ENCODE results near the gene IPCEF1.

The IPCEF1 gene

DNA sequence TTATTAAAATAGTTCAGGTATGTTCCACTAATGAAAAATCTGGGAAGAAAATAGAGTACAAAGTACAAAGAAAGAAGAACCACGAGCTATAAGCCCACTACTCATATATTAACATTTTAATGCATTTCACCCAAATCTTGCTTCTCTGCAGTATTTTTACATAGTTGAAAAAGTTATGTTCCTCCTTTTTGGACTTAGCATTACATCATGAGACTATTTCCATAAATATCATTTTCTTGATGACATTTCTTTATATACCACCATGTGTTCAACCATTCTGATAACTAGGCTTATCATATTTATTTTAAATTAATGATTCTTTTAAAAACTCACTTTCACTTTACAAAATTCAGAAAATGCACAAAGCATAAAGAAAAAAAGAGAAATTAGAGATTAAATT, 3.0 kb downstream of the IPCEF1 start:
- TF ChIP-seq, protein P1, sequence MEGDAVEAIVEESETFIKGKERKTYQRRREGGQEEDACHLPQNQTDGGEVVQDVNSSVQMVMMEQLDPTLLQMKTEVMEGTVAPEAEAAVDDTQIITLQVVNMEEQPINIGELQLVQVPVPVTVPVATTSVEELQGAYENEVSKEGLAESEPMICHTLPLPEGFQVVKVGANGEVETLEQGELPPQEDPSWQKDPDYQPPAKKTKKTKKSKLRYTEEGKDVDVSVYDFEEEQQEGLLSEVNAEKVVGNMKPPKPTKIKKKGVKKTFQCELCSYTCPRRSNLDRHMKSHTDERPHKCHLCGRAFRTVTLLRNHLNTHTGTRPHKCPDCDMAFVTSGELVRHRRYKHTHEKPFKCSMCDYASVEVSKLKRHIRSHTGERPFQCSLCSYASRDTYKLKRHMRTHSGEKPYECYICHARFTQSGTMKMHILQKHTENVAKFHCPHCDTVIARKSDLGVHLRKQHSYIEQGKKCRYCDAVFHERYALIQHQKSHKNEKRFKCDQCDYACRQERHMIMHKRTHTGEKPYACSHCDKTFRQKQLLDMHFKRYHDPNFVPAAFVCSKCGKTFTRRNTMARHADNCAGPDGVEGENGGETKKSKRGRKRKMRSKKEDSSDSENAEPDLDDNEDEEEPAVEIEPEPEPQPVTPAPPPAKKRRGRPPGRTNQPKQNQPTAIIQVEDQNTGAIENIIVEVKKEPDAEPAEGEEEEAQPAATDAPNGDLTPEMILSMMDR (IDR thresholded peaks at IDR 0.05; ENCODE audit: low read depth, low read length) = no peak
- no peak for DNase-seq (ENCODE audit: extremely low read depth, low read depth)

DNA sequence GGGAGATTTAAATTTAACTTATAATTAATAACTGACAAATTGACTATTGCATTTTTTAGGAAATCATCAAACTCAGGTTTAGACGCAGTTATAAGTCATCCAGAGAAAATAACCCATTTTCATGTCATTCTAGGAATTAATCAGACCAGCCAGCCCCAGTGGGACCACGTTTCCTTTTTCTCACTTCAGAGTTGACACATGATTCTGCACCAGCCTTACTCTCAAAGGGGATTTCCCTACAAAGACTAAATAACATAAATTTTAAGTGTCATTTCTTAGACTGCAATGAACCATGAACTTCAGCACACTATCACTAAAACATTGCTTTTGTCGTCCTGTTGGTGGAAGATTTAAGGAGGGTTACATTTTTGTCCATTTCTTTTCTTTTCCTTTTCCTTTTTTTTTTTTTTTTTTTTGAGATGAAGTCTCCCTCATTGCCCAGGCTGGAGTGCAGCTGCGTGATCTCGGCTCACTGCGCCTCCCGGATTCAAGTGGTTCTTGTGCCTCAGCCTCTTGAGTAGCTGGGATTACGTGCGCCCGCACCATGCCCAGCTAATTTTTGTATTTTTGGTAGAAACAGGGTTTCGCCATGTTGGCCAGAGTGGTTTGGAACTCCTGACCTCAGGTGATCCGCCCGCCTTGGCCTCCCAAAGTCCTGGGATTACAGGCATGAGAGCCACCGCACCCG, 3.6 kb downstream of the IPCEF1 start:
- TF ChIP-seq, protein P1 (IDR thresholded peaks at IDR 0.05; ENCODE audit: low read depth, low read length) = no peak
- DNase-seq (ENCODE audit: extremely low read depth, low read depth) = no peak

DNA sequence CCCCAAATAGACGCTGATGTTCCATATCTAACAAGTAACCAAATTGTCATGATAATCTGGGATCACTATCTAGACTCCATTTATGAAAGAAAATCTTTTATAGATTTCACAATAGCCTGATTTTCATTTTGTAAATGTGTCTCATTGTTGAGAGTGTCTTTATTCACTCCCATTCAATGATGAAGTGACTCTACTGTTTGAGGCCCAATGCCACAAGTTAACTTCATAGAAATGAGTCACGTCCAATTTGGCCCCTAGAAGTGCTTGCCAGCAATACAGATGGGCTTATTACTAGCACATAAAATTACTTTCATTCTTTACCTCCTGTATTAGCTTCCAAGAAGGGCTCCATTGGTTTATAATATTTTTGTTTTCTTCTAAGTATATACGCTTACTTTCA, 6.3 kb downstream of the IPCEF1 start:
- TF ChIP-seq, protein P1 (IDR thresholded peaks at IDR 0.05; ENCODE audit: low read depth, low read length) = no peak
- DNase-seq (ENCODE audit: extremely low read depth, low read depth) = no peak

DNA sequence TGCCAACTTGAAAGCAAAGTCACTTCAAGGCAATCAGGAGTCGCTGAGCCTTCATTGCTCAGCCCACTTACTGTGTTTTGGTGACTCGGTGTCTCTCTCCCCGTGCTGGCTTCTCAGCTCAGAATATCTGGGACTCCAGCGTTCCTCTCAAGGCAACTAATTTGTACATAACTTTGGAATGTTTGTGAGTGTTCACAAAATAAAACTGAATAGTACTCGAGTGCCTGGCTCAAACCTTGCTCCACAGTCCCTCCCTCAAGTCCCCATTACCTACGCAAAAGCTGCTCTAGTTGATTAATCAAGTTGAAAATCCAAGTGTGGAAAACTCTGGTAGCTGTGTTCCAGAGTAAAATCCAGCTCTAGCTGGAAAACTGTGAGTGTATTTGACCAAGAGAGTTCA, 8.6 kb downstream of the IPCEF1 start:
- DNase-seq (ENCODE audit: extremely low read depth, low read depth) = no peak

DNA sequence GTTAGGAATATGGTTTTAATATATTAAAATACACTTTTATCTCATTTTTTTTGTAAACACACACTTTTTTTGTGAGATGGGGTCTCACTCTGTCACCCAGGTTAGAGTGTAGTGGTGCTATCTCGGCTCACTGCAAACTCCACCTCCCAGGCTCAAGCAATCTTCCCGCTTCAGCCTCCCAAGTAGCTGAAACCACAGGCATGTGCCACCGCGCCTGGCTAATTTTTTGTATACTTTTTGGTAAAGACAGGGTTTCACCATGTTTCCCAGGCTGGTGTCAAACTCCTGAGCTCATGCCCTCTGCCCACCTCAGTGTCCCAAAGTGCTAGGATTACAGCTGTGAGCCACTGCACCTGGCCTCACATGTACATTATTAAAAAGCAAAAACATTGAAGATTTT, 10.8 kb downstream of the IPCEF1 start:
- TF ChIP-seq, protein P1 (IDR thresholded peaks at IDR 0.05; ENCODE audit: low read depth, low read length) = no peak
- no peak for DNase-seq (ENCODE audit: extremely low read depth, low read depth)

More for the DNA sequence above, 8.6 kb downstream of the IPCEF1 start:
- TF ChIP-seq, protein P1 (IDR thresholded peaks at IDR 0.05; ENCODE audit: low read depth, low read length) = no peak

DNA sequence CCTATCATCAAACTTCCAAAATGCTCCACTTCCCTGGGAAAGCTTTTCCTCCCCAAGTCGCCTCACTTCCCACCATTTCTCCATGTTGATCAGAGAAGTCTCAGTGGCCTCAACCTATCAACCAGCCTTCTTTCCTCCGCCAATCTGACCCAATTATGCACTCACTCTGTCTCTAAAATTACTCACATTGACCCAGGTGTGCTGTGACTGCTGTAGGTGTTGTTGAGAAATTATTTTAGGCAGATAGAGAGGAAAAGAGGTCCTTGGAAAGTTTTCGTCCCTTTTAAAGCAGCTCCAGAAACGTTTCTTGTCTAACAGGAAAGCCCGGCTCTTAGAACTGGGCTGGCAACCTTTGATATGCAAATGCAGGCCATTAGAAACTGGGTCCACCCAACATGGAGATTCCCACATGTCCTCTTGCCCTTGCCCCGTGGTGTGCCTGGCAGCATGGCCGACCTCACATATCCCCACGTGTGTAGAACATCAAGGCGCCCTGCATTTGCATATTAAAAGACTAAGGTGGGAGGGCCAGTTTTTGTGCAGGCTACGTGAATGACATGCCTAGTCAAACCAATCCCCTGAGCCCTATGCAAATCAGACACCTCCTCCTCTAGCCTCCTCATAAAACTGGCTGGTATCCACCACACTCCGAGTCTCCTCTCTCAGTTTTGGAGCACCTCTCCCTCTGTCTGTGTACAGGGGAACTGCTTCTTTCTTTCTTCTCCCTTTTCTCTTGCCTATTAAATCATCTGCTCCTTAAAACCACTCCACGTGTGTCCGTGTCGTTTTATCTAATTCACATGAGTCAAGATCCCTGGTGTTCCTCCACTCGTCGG, 12.9 kb downstream of the IPCEF1 start:
- no peak for DNase-seq (ENCODE audit: extremely low read depth, low read depth)
- TF ChIP-seq, protein P1 (IDR thresholded peaks at IDR 0.05; ENCODE audit: low read depth, low read length) = no peak; the same call in 1 of the 2 replicates

DNA sequence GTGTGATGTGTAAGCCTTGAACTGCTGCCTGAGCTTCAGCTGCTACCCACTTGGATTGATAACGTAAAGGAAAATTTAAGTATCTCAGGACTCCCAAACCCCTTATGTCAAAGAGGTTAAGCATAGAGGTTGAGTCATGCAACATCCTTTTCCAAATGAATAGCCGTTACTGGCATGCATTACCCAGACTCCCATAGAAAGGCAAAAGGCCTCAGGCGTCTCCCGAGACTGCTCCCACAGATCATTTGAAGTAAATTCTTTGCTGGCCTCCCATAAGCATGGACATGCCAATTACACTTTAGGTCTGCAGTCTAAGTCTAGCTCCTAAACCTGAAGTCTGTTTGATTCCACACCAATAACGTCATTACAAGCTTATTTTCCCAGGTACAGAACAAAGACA, 14.7 kb downstream of the IPCEF1 start:
- DNase-seq (ENCODE audit: extremely low read depth, low read depth) = no peak
- TF ChIP-seq, protein P1 (IDR thresholded peaks at IDR 0.05; ENCODE audit: low read depth, low read length) = no peak
